Gastrocnemius medialis (tissue), 4 donors: Measurements from ENCODE around the gene FOXJ1. TPM values are rescaled to one million over a fixed set of nuclear protein-coding genes. Genes with fewer than 3 reads are reported as not detected.

Experiments used
- ATAC-seq, 2 donors: fragments of 150-250 bp; one replicate each; pipeline ENCODE4 v1.9.1; 2016
- DNase-seq, 2 donors: peaks; one replicate each; pipeline ENCODE4 v3.0.0-alpha.2; 2019
- H3K27ac ChIP-seq, 4 donors: fragments of 200-600 bp; sonication (generic); 1 replicate in 1 of 4; 2 replicates in 3 of 4; pipeline ENCODE4 v1.5.1; 2016 to 2018; ENCODE audit warnings: mild to moderate bottlenecking in 2 of 4, moderate library complexity in 1 of 4
- H3K27me3 ChIP-seq, 3 donors: fragments of 200-600 bp; sonication (generic) in 2 of 3; 1 replicate in 1 of 3; 2 replicates in 2 of 3; pipeline versions ENCODE4 v1.5.1 to v1.6.0; 2016 to 2019; ENCODE audit warnings: mild to moderate bottlenecking in 1 of 3, moderate library complexity in 1 of 3
- H3K36me3 ChIP-seq, 2 donors: fragments of 200-600 bp; sonication (generic) in 1 of 2; one replicate each; pipeline ENCODE4 v1.5.1; 2017 to 2018
- H3K4me1 ChIP-seq, 2 donors: fragments of 200-600 bp; sonication (generic) in 1 of 2; one replicate each; pipeline ENCODE4 v1.5.1; 2016 to 2017; ENCODE audit warnings: mild to moderate bottlenecking in 2 of 2
- H3K4me3 ChIP-seq, 4 donors: fragments of 200-600 bp; sonication (generic) in 3 of 4; 1 replicate in 1 of 4; 2 replicates in 3 of 4; pipeline ENCODE4 v1.5.1; 2016 to 2019; ENCODE audit warnings: mild to moderate bottlenecking in 2 of 4
- H3K9me3 ChIP-seq, 3 donors: fragments of 200-600 bp; sonication (generic) in 2 of 3; 1 replicate in 1 of 3; 2 replicates in 2 of 3; pipeline ENCODE4 v1.5.1; 2016 to 2019
- CTCF ChIP-seq, 5 experiments: fragments of 450-650 bp in 3 of 5; fragments of 200-600 bp in 2 of 5; sonication (generic) in 2 of 5; IDR thresholded peaks in 4 of 5; conservative IDR thresholded peaks in 1 of 5; 1 replicate in 4 of 5; 2 replicates in 1 of 5; pipeline ENCODE4 v1.5.1; 2016 to 2019; ENCODE audit warnings: antibody characterized with exemption in 5 of 5, mild to moderate bottlenecking in 3 of 5, moderate library complexity in 3 of 5
- POLR2A ChIP-seq, 2 donors: fragments of 450-650 bp; IDR thresholded peaks; one replicate each; pipeline ENCODE4 v1.6.1; 2017; ENCODE audit warnings: antibody characterized with exemption in 2 of 2, mild to moderate bottlenecking in 2 of 2, moderate library complexity in 2 of 2
- in situ Hi-C, 4 donors: fragments of 200-750 bp; cut with MboI; loops; one replicate each; pipeline versions ENCODE4 v1.15.0 to v1.8.0; 2017; ENCODE audit warnings: low sequenced_read_pairs in 4 of 4
- intact Hi-C: fragments of 100-400 bp; cut with DNase I; formaldehyde crosslinking; loops from one replicate; pipeline ENCODE4 v1.15.1; 2023; ENCODE audit warnings: low total_unique reads
- total RNA-seq, 4 donors: library from RNA; depleted of rRNA; stranded (reverse); fragments of >200 nt; gene quantifications; one replicate each; pipeline versions ENCODE4 v1.1.0 to v1.2.3, GENCODE V29; 2016

Gene FOXJ1
- total RNA-seq, 4 donors from 2014 or later: 0.16 to 0.62 TPM; not detected in 2

DNA sequence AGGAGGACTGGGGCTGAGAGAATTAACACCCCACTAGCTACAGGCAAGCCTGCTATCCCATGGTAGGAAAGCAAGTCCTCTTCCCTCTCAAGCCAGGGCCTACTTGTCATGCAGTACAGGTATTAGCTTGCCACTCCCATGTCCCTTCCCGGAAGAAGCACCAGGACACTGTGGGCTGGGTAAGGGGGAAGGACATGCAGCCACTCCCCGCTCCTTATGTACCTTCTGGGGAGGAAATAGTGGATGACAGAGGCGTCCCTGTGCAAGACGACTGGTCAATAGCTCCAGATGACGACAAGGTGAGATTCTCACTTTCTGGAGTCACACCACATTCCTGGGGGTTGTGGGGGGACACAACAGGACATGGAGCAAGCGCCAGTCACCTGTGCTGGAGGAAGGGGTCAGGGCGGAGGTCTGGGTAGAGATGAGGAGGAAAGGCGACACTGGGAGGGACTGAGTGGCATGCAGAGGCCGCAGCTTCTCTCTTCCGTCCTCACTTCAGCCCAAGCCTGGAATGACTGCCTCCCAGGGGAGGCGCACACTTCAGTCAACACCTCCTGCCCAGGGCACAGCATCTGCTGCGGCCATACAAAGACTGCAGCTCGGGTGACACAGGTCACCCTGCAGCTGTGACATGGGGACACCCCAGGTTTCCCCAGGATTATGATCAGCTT lies 15.1 kb upstream of the FOXJ1 start:
- peaks cover 0 to 38% of the 10 kb centered on the region in 2 donors for H3K36me3 ChIP-seq
- no peak for DNase-seq
- intact Hi-C loops (no loop called here), in situ Hi-C loops (no loop called here)
- no peaks in the 10 kb centered on the region for H3K4me1 ChIP-seq
- ATAC-seq: no peak
- H3K4me3 ChIP-seq: no peak overlapping the region
- no peaks in the 10 kb centered on the region for H3K27me3 ChIP-seq
- TF ChIP-seq CTCF (IDR thresholded peaks at IDR 0.05 in 4 of 5, conservative IDR thresholded peaks at IDR 0.05 in 1 of 5) (no peak), POLR2A (IDR thresholded peaks at IDR 0.05) (no peak)
- no peaks in the 10 kb centered on the region for H3K9me3 ChIP-seq
- H3K27ac ChIP-seq: no peak overlapping the region

GRCh38 chr17:76154936-76155845 lies 14.1 kb upstream of the FOXJ1 start:
- Histone ChIP-seq H3K36me3 (peaks cover 0 to 39% of the 10 kb centered on the region in 2 donors), H3K4me1 (no peaks in the 10 kb centered on the region), H3K27me3 (no peaks in the 10 kb centered on the region), H3K9me3 (no peaks in the 10 kb centered on the region), H3K27ac (no peak overlapping the region), H3K4me3 (no peak overlapping the region)
- in situ Hi-C loops (no loop called here), intact Hi-C loops (no loop called here)
- no peak for DNase-seq
- peak in 1 of 2 donors; percentile 54 for ATAC-seq
- no peak for TF ChIP-seq POLR2A (IDR thresholded peaks at IDR 0.05)
- no peak for TF ChIP-seq CTCF (IDR thresholded peaks at IDR 0.05 in 4 of 5, conservative IDR thresholded peaks at IDR 0.05 in 1 of 5)

- Histone ChIP-seq H3K27me3 (no peaks in the 10 kb centered on the region), H3K4me1 (no peaks in the 10 kb centered on the region), H3K4me3 (no peak overlapping the region), H3K27ac (no peak overlapping the region), H3K36me3 (peaks cover 0 to 37% of the 10 kb centered on the region in 2 donors), H3K9me3 (no peaks in the 10 kb centered on the region)
- DNase-seq (no peak), ATAC-seq (no peak)
- no peak for TF ChIP-seq POLR2A (IDR thresholded peaks at IDR 0.05)
- no peak for TF ChIP-seq CTCF (IDR thresholded peaks at IDR 0.05 in 4 of 5, conservative IDR thresholded peaks at IDR 0.05 in 1 of 5)
- intact Hi-C loops: no loop called here
- in situ Hi-C loops: no loop called here
Observed at GRCh38 chr17:76154292-76154691, 13.2 kb upstream of the FOXJ1 start.

GRCh38 chr17:76153640-76154039 lies 12.6 kb upstream of the FOXJ1 start:
- ATAC-seq: no peak
- no peaks in the 10 kb centered on the region for H3K27me3 ChIP-seq
- H3K27ac ChIP-seq: no peak overlapping the region

More at GRCh38 chr17:76153640-76154039, 12.6 kb upstream of the FOXJ1 start:
- Histone ChIP-seq H3K4me3 (no peak overlapping the region), H3K4me1 (no peaks in the 10 kb centered on the region), H3K36me3 (peaks cover 0 to 31% of the 10 kb centered on the region in 2 donors), H3K9me3 (no peaks in the 10 kb centered on the region)
- intact Hi-C loops: no loop called here
- DNase-seq: no peak
- TF ChIP-seq POLR2A (IDR thresholded peaks at IDR 0.05) (no peak), CTCF (IDR thresholded peaks at IDR 0.05 in 4 of 5, conservative IDR thresholded peaks at IDR 0.05 in 1 of 5) (peak in 3 of 5 experiments; percentile 8 to 29 (median 28))
- in situ Hi-C loops: no loop called here
